ENCODE results near the gene SLC46A1.

Gene SLC46A1

DNA sequence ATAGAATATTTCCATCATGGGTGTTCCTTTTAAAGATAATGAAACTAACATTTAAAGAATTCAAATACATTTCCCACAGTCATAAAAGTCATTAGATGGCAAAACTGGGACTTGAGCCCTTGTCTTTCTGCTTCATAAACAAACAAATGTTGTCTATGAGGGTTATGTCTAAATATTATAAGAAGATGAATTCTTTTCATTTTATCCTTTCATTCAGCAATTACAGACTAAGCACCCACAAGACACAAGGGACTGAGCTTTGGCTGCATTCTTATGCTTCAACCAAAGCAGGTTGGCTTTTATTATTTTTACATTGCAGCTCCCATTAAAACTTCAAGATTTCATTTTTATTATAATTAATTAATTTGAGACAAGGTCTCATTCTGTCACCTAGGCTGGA is 19.6 kb downstream of the SLC46A1 start:
- no peak overlapping the region for H3K4me3 ChIP-seq (ENCODE audit: low read depth in 1 of 2, low read length in 1 of 2)
- H3K27me3 ChIP-seq = peaks cover 44% of the 10 kb centered on the region
- H3K4me1 ChIP-seq (ENCODE audit: control insufficient read depth in 1 of 2, insufficient read depth in 1 of 2, low read depth in 1 of 2, low read length in 1 of 2) = peaks cover 7 to 20% of the 10 kb centered on the region in 2 experiments
- no peak overlapping the region for H3K27ac ChIP-seq
- TF ChIP-seq, protein P1, sequence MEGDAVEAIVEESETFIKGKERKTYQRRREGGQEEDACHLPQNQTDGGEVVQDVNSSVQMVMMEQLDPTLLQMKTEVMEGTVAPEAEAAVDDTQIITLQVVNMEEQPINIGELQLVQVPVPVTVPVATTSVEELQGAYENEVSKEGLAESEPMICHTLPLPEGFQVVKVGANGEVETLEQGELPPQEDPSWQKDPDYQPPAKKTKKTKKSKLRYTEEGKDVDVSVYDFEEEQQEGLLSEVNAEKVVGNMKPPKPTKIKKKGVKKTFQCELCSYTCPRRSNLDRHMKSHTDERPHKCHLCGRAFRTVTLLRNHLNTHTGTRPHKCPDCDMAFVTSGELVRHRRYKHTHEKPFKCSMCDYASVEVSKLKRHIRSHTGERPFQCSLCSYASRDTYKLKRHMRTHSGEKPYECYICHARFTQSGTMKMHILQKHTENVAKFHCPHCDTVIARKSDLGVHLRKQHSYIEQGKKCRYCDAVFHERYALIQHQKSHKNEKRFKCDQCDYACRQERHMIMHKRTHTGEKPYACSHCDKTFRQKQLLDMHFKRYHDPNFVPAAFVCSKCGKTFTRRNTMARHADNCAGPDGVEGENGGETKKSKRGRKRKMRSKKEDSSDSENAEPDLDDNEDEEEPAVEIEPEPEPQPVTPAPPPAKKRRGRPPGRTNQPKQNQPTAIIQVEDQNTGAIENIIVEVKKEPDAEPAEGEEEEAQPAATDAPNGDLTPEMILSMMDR (IDR thresholded peaks at IDR 0.05) = no peak
- no peaks in the 10 kb centered on the region for H3K36me3 ChIP-seq
- no peaks in the 10 kb centered on the region for H3K9me3 ChIP-seq

DNA sequence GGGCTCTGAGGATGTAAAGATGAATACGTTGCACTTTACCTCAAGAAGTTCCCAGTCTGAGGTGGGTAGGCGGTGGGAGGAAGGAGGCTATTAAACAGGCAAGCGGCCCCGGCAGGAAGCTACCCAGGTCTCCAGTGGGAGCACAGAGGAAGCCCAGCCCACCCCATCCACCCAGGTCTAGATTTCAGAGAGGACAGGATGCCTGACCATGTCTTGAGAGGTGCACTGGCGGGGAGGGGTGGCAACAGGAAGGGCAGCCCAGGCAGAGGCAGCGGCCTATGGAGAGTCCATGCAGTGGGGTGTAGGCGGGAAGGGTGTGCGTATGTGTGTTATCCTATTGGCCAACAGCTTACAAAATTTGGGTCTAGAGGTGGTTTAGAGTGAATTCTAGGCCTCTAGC is 20.6 kb downstream of the SLC46A1 start:
- Histone ChIP-seq H3K4me3 (ENCODE audit: low read depth in 1 of 2, low read length in 1 of 2) (peak overlapping the region in 1 of 2 experiments; percentile 52), H3K27me3 (peaks cover 54% of the 10 kb centered on the region), H3K27ac (no peak overlapping the region), H3K36me3 (no peaks in the 10 kb centered on the region), H3K9me3 (no peaks in the 10 kb centered on the region), H3K4me1 (ENCODE audit: control insufficient read depth in 1 of 2, insufficient read depth in 1 of 2, low read depth in 1 of 2, low read length in 1 of 2) (peaks cover 13 to 26% of the 10 kb centered on the region in 2 experiments)
- TF ChIP-seq, protein P1 (IDR thresholded peaks at IDR 0.05) = no peak

DNA sequence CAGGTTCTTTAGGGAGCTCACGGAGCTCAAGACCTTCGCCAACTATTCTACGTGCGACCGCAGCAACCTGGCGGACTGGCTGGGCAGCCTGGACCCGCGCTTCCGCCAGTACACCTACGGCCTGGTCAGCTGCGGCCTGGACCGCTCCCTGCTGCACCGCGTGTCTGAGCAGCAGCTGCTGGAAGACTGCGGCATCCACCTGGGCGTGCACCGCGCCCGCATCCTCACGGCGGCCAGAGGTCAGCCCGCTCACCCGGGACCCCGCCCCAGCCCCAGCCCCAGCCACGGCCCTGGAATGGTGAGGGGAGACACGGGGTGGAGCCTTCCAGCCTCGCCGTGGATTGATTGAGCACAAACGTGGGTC is 21.0 kb downstream of the SLC46A1 start:
- TF ChIP-seq, protein P1 (IDR thresholded peaks at IDR 0.05) = no peak
- H3K27me3 ChIP-seq = peaks cover 58% of the 10 kb centered on the region
- peaks cover 13 to 29% of the 10 kb centered on the region in 2 experiments for H3K4me1 ChIP-seq (ENCODE audit: control insufficient read depth in 1 of 2, insufficient read depth in 1 of 2, low read depth in 1 of 2, low read length in 1 of 2)
- peak overlapping the region in 1 of 2 experiments; percentile 52 for H3K4me3 ChIP-seq (ENCODE audit: low read depth in 1 of 2, low read length in 1 of 2)
- no peaks in the 10 kb centered on the region for H3K9me3 ChIP-seq
- H3K27ac ChIP-seq = no peak overlapping the region
- no peaks in the 10 kb centered on the region for H3K36me3 ChIP-seq

DNA sequence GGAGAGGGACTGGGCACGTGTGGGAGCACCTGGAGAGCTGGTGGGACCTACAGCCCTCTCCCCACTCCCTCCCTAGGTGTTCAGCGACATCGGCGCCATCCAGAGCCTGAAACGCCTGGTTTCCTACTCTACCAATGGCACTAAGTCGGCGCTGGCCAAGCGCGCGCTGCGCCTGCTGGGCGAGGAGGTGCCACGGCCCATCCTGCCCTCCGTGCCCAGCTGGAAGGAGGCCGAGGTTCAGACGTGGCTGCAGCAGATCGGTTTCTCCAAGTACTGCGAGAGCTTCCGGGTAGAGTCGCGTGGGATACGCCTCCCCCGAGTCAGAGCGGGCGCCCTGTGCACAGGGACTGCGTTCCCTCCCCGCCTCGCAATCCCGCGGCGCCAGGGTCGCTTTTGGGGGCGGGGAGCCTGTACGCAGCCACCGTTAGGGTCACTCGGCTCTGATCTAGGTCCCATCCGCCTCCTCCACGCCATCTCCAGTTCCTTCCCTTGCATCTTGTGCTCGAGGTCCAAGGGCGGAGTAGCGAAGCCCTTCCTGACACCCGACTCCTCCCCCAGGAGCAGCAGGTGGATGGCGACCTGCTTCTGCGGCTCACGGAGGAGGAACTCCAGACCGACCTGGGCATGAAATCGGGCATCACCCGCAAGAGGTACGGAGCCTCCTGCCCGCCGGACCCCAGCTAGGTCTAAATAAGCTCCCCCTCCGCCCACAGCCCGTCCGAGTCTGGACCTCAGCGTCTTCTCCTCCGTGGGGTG is 21.6 kb downstream of the SLC46A1 start:
- Histone ChIP-seq H3K4me1 (ENCODE audit: control insufficient read depth in 1 of 2, insufficient read depth in 1 of 2, low read depth in 1 of 2, low read length in 1 of 2) (peaks cover 13 to 29% of the 10 kb centered on the region in 2 experiments), H3K4me3 (ENCODE audit: low read depth in 1 of 2, low read length in 1 of 2) (peak overlapping the region; percentile 20 to 52), H3K36me3 (no peaks in the 10 kb centered on the region), H3K27me3 (peaks cover 58% of the 10 kb centered on the region), H3K9me3 (no peaks in the 10 kb centered on the region), H3K27ac (no peak overlapping the region)
- TF ChIP-seq, protein P1 (IDR thresholded peaks at IDR 0.05) = no peak

DNA sequence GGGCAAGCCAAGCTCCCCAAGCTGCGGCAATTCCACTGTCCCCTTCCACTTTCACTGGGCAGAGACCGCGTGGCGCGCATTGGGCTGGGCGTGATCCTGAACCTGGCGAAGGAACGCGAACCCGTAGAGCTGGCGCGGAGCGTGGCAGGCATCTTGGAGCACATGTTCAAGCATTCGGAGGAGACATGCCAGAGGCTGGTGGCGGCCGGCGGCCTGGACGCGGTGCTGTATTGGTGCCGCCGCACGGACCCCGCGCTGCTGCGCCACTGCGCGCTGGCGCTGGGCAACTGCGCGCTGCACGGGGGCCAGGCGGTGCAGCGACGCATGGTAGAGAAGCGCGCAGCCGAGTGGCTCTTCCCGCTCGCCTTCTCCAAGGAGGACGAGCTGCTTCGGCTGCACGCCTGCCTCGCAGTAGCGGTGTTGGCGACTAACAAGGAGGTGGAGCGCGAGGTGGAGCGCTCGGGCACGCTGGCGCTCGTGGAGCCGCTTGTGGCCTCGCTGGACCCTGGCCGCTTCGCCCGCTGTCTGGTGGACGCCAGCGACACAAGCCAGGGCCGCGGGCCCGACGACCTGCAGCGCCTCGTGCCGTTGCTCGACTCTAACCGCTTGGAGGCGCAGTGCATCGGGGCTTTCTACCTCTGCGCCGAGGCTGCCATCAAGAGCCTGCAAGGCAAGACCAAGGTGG is 24.7 kb downstream of the SLC46A1 start:
- H3K4me3 ChIP-seq (ENCODE audit: low read depth in 1 of 2, low read length in 1 of 2) = no peak overlapping the region
- H3K27ac ChIP-seq = no peak overlapping the region
- H3K9me3 ChIP-seq = no peaks in the 10 kb centered on the region
- no peaks in the 10 kb centered on the region for H3K36me3 ChIP-seq
- H3K27me3 ChIP-seq = peaks cover 64% of the 10 kb centered on the region
- TF ChIP-seq, protein P1 (IDR thresholded peaks at IDR 0.05) = no peak
- H3K4me1 ChIP-seq (ENCODE audit: control insufficient read depth in 1 of 2, insufficient read depth in 1 of 2, low read depth in 1 of 2, low read length in 1 of 2) = peaks cover 13 to 29% of the 10 kb centered on the region in 2 experiments
